HG03045 (cell line): Measurements from ENCODE around the gene TNIK.
"Not testable (repeated sequence)": the region's sequence is repeated elsewhere in the genome, so short reads cannot be mapped to it uniquely, and the experiment has no call there.

Source experiments
- ATAC-seq: cut with Tn5 transposase; IDR thresholded peaks from one replicate; pipeline ENCODE4 v1.9.1; 2021; ENCODE audit warnings: mild to moderate bottlenecking, moderate library complexity; ENCODE audit not compliant: unreplicated experiment

Gene TNIK

DNA sequence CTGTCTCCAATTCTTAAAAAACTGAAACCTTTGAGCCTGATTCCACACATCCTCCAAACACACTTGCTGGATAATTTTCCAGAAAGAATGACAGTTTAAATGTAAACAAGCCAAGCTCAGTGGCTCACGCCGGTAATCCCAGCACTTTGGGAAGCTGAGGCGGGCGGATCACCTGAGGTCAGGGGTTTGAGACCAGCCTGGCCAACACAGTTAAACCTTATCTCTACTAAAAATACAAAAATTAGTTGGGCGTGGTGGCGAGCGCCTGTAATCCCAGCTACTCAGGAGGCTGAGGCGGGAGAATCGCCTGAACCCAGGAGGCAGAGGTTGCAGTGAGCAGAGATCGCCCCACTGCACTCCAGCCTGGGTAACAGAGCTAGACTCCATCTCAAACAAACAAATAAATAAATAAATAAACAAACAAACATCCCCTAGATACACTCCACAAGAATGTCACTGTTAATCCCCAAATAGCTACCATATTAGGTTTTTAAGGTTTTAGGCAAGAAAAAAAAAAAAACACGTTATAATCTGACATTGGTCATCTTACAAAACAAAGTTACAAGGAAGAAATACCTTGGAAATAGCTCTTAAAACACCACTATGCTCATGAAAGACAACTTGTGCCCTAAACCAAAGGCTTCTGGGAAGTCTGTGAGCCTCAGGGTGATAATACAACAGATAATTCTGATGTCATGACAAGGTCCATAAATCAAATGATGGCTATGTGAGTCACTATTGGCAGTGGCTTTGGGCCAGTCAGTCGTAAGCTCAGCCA, 13.2 kb downstream of the TNIK start:
- no peak for ATAC-seq

DNA sequence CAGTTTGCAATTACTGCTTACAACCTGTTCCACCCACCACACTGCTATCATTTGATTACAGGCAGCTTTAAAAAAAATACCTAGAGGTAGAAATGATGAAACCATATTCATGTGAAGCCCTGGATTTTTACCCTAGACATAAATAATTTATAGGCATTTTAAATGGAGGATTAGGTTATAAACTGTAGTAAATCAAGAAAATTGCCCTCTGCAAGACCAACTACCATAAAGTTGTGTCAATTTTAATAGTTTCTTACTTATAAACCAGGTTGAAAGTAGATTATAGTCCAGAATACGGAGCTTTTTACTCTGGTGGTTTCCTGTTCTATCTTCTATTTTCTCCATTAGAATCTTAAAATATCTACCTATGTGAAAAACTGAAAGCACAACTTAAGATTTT, 13.9 kb downstream of the TNIK start:
- ATAC-seq: no peak

DNA sequence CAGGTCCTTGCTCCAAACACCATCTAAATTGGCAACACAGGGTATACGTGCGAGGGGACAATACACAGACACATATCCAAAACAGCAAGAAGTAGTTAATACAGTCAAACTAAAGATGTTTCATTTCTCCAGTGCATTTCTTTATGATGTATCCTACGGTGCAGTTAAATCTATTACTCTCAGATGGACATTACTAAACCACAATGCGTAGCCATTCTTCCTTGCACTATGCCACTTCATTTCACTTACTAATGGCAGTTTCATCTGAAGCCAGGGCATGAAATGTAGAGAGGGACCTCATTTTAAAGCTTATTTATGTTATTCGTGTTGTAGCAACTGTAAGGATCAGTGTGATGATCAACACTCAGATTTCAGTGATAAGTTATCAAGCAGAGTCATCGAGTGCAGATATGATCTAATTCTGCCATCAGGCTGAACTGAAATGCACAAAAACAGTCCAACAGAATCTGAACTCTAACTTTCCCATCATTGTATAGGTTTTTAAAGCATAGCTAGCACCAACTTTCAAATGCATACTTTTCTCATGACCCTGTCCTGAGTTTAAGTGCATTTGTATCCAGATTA, 14.5 kb downstream of the TNIK start:
- no peak for ATAC-seq

DNA sequence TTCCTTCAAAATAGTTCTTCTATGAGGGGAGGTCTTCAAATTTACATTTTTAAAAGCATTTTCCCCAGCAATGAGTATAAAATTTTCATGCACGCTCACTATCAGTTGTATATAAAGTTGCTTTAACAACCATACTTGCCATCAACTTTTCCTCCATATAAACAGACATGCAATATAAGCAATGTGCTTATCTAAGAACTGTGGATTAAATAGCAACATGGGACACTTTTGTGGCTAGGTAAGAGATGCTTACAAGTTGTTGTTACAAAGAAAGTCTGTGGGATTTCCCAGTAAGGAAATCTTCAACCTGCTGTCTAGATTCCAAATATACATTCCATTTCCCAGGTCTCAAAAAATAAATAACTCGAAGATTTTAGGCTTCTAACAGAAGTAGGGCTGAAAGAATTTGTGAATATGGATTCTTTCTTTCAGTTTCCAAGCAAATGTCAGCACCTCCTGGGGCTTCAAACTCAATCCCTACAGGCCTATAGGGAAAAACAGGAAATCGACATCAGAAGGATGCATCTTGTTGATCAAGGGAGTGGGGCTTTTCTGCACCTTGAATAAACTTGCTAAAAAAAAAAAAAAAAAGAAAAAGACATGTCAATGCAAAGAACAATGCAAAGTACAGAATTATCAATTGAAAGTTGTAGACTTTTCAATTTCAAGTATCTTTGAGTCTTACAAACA, 16.1 kb downstream of the TNIK start:
- ATAC-seq: no peak

DNA sequence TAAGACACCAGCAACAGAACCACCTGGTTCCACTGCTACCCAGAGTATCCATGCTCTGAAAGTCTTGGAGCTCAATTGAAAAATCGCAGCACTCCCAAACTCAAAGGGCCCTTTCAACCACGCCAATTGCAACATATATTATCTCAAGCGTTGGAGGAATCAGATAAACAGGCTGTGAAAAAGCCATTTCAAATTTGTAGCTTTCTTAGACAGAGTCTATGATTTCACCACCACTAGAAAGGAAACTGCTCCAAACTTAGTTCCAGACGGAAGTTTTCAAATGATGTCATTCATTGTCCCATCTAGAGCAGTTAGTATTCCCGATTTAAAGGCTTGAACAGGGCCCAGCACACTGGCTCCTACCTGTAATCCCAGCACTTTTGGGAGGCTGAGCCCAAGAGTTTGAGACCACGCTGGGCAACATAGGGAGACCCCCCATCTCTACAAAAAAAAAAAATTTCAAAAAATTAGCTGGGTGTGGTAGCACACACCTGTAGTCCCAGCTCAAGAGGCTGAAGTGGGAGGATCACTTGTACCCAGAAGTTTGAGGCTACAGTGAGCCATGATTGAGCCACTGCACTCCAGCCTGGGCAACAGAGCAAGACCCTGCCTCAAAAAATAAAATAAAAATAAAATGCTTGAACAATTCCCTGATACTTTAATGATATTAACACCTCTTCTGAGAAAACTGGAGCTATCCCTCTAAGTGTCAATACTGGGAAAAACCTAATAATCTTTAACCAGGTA, 16.8 kb downstream of the TNIK start:
- no peak for ATAC-seq

DNA sequence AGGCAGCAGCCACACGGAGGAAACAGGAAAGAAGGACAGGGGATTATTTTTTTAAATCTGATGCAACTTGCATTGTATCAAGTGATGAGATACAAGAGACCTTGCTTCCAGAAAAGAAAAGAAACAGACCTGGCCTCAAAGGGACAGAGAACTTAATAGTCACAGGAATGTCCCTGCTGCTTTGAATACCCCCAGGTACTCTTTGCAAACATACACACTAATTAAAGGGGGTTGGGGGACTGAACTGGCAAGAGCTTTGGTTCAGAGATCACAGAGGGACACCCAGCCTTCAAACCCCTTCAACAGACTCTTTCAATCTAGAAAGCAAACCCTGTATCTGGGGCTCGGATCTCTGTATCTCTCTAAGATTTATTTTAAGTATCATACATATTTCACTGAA, 18.0 kb downstream of the TNIK start:
- no peak for ATAC-seq

DNA sequence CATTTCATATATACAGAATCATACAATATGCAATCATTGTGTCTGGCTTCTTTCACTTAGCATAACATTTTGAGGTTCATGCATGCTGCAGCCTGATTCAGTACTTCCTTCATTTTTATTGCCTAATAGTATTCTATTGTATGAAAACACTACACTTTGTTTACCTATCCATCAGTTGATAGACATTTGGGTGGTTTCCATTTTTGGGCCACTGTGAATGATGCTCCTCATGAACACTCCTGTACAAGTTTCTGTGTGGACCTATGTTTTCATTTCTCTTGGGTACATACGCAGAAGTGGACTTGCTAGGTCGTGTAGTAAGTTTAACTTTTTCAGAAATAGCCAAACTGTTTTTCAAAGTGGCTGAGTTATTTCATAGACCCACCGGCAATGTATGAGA, 18.8 kb downstream of the TNIK start:
- ATAC-seq: no peak

DNA sequence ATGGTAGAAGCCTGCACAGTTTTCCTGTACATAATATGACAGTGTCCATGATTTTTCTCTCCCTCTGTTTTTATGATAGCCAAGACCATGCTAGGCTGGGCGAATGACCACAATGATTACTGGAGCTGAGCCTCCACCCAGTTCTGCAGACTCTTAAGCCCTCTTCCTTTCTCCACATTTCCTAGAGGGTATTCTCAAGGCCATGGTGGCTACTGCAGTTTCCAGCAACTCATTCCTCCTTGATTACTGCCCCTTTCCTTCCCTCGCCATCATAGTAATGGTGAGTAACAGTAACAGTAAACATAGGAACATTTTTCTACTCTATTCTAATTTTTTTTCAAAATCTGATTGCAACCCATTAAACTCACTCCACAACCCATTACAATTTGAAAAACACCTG, 20.2 kb downstream of the TNIK start:
- ATAC-seq: no peak

DNA sequence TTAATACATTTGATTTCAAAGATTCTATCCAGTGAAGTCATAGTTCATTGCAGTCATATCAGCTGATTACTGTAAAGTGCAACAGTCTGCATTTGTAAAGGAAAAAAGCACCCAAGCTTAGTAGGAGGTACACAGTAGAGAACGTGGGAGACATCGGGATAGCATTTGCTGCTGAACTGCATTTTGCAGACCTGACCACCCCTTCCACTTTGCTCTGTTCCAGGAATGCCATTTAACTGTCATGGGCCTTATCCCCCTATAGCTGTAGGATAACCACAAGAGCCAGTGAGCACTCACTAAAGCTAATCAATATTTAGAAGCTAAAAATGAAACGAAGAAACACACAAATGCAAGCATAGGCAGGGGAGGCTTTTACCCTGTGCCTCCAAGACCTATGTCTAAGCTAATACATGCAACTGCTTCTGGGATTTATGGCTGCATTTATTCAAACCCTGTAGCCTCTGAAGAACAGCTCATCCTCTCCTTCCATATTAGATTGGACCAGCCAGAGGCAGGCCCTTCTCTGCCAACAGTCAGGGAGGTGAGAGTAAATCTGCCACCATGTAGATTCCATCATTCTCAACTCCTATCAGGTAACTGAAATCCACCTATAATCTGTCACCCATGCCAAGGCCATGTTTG, 23.0 kb downstream of the TNIK start:
- no peak for ATAC-seq

DNA sequence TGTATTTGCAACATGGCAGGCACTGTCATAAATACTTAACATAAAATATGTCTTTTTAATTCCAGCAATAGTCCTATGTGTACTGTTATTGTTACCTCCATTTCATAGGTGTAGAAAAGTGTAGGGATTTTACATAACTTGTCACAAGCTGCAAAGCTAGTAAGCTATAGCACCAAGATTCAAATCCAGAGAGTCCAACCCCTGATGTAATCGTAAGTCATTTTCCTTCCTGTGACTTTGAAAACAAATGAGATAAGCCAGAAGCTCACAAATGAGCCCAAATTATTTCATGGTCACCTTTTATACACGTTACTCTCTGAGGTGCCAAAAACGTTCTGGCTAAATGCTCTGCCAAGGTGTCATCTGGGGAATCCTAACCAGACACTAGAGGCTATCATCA, 23.8 kb downstream of the TNIK start:
- no peak for ATAC-seq

DNA sequence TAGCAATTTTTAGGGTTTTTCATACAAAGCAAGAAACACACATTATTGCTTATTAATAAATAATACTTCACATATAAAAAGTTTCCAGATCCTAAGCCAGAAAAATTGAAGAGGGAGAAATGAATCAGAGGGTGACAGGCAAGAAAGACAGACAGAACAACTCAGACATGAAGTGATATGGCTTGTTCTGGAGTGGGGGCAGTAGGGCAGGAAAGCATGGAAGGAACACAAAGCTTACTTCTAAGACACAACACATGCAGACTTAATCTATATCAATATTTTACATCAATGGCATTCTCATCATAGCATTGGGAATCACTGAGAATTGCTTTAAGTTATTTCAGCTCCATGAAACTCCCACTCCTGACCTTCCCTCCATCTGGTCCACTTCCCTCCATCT, 24.4 kb downstream of the TNIK start:
- ATAC-seq: no peak

DNA sequence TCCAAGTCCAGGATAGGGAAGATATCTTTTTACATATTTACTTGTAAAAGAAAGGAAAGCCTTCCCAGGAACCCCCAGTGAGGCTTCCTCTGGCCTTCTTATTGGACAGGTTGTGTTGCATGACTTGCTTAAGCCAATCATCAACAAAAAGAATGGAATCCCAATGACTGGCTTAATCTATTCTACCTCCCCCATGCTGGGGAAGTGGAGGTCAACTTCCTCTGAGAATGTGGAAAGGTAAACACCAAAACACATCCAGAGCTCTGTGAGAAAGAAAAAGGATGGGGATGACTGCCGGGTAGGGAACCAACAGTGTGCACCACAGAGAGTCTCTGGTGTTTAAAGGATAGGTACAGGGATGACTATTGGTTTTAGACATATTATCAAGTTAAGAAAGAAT, 25.1 kb downstream of the TNIK start:
- no peak for ATAC-seq

DNA sequence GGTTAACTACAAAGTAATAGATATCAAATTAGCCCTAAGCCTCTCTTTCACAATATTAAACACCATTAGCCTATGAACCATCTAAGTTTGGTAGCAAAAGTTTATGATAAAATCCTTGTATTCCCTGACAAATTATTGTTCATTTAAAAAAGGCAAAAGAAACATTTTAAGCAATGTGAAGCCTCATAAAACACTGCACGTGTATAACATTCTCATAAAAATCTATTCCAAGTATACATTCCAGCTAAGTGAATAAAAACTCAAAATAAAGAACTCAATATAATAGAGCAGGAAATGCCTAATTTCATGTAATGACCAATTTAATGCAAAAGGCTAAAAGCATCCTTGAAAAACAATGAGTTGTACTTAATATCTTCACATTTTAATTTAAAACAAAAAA, 27.7 kb downstream of the TNIK start:
- no peak for ATAC-seq

DNA sequence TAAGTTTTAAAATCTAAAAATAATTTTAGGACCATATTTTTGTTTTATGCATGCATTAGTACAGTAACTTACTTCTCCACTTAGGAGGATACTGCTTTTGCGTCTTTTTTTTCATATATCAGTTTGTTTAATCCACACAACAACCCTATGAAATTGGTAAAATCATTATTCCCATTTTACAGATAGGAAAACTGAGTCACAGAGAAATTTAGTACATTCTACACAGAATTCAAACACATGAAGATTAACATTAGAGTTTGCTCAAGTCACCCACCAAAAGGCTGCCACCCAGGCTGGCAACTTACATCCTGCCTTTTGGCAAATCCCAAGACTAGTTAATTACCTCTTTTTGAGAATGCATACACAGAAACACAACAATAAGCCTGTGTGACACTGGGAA, 28.7 kb downstream of the TNIK start:
- ATAC-seq: no peak

DNA sequence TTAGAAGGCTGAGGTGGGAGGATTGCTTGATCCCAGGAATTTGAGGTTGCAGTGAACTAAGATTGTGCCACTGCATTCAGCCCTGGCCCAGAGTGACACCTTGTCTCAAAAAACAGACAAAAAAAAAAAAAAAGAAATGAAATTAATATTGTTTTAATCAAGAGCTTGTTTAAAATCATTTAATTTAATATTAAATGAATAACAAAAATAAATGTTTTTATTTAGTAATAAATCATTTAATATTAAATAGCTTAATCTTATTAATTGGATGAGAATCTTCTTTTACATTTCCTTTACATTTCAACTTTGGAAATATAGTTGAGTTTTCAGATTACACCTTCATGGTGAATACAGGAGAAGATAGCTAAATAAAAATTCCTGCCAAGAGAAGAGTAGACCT, 29.7 kb downstream of the TNIK start:
- no peak for ATAC-seq

DNA sequence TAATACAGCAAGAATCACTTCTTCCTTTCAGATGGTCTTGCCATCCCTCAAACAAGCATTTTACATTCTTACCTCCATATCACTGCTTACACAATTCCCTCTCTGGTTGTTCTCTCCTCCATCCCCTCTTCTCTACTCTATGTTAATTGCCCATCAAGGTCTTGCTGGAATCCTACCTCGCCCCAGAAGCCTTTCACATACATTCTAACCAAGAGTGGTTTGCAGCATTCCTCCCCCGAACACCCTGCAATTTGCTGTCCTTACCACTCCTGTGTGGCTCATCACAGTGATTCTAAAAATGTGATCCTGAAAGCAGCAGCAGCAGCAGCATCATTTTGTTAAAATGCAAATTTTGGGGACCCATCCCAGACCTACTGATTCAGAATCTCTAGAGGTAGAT, 30.6 kb downstream of the TNIK start:
- no peak for ATAC-seq

DNA sequence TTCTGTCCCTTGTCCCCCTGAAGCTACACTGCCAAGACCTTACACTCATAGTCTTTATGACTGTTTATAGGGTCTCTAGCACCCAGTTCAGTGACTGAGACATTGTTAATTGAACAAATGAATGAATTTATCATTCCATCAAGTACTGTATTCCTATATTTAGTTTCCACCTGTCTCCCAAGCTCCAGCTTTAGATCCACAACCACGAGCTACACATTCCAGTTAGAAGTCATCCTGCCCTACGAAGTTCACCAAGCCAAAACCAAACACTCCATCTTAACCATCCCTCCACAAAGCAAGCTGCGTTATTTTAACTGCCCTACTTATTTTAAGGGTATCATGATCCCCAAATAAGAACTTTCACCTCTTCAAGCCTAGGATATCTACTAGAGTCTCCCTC, 31.3 kb downstream of the TNIK start:
- no peak for ATAC-seq

DNA sequence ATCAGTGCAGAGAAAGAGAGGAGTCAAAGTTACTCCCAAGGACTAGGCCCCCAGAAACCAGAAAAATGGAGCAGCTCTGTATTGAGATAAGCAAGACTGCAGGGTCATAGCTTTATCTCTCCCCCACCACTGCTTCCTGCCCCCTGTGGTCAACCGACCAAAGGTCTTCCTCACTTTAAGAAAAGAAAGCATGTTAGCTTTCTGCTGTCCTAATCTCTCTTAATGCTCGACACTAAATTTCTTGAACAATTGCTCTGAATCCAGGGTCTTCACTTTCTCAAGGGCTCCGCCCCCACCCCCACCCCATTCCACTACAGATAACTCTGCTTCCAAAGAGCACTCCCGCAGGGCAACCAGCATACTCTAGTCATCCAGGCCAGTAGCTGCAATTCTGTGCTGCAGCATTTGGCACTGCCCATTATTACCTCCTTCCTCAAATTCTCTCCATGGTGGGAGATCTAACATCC, 31.9 kb downstream of the TNIK start:
- no peak for ATAC-seq

DNA sequence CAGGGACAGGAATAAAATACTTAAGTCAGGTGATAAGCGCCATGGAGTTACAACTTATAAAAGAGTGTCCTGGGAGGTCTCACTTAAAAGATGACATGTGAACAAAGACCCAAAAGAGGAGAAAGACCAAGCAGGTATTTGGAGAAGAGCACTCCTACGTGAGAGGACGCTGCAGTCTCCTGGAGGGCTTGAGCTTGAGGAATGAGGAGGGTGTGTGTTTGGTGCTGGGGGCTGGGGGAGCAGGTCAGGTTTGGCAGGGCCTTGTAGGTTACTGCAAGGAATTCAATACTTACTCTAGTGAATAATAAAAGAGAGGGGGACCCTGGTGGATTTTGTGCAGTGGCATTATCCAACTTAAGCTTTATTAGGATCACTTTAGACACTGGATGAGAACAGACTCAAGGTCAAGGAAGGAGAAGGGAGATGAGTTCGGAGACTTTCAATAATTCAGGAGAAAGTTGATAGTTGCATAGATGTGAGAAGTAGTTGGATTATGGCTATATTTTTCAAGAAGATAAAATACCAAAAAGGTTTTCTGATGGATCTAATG, 32.4 kb downstream of the TNIK start:
- ATAC-seq: no peak

DNA sequence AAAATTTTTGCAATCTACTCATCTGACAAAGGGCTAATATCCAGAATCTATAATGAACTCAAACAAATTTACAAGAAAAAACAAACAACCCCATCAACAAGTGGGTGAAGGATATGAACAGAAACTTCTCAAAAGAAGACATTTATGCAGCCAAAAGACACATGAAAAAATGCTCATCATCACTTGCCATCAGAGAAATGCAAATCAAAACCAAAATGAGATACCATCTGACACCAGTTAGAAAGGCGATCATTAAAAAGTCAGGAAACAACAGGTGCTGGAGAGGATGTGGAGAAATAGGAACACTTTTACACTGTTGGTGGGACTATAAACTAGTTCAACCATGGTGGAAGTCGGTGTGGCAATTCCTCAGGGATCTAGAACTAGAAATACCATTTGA, 36.1 kb downstream of the TNIK start:
- ATAC-seq: not testable (repeated sequence)

DNA sequence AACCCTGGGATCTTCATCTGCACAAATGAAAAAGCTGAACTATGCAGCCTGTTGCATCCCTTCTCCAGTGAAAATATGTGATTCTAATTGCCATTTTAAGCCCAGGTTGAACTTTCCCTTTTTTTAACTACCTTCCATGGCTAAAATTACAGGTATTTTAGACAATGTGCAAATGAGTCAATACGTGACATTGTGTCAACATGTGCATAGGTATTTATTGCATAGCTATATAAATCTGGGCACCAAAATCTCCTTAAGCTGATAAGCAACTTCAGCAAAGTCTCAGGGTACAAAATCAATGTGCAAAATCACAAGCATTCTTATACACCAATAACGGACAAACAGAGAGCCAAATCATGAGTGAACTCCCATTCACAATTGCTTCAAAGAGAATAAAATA, 37.4 kb downstream of the TNIK start:
- not testable (repeated sequence) for ATAC-seq
